ENCODE measurements around the gene GALP.

The GALP gene

DNA sequence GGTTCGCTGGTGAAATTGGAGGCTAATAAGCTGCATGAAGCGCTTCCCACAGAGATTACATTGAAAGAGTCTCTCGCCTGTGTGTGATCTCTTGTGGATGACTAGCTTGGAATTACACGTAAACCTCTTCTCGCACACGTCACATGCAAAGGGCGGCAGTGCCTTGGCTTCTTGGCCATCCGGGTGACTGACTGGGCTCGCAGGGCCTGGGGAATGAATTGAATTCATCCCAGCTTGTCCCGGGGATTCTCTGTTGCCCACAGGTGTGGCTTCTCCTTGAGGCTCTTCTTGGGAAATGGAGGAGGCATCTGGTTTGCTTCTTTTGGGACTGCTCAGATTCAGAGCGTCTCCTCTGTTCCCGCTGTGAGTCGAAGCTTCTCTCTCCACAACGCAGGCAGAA, 46.0 kb downstream of the GALP start:
- no peak overlapping the region for H3K4me2 ChIP-seq (ENCODE audit: low read depth, low read length, poor library complexity, severe bottlenecking)
- no peaks in the 10 kb centered on the region for H3K9me3 ChIP-seq (ENCODE audit: insufficient read depth, low read length)
- no peak overlapping the region for H3K9ac ChIP-seq (ENCODE audit: low read length)
- TF ChIP-seq EZH2phosphoT487 (conservative IDR thresholded peaks at IDR 0.05; ENCODE audit: low read length), result no peak
- TF ChIP-seq, protein P1, sequence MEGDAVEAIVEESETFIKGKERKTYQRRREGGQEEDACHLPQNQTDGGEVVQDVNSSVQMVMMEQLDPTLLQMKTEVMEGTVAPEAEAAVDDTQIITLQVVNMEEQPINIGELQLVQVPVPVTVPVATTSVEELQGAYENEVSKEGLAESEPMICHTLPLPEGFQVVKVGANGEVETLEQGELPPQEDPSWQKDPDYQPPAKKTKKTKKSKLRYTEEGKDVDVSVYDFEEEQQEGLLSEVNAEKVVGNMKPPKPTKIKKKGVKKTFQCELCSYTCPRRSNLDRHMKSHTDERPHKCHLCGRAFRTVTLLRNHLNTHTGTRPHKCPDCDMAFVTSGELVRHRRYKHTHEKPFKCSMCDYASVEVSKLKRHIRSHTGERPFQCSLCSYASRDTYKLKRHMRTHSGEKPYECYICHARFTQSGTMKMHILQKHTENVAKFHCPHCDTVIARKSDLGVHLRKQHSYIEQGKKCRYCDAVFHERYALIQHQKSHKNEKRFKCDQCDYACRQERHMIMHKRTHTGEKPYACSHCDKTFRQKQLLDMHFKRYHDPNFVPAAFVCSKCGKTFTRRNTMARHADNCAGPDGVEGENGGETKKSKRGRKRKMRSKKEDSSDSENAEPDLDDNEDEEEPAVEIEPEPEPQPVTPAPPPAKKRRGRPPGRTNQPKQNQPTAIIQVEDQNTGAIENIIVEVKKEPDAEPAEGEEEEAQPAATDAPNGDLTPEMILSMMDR (IDR thresholded peaks at IDR 0.05; ENCODE audit: insufficient read depth, low read length, poor library complexity, severe bottlenecking), result no peak
- no peak overlapping the region for H2AFZ ChIP-seq (ENCODE audit: low read depth, low read length, severe bottlenecking)
- no peaks in the 10 kb centered on the region for H3F3A ChIP-seq (ENCODE audit: insufficient read depth)
- H4K20me1 ChIP-seq (ENCODE audit: low read depth, low read length), result no peaks in the 10 kb centered on the region
- no peaks in the 10 kb centered on the region for H3K9me2 ChIP-seq (replicated peaks; ENCODE audit: insufficient read depth, low read length)
- H3K4me3 ChIP-seq (ENCODE audit: insufficient read depth, low read length, poor library complexity, severe bottlenecking), result no peak overlapping the region
- no peaks in the 10 kb centered on the region for H3K79me2 ChIP-seq (ENCODE audit: insufficient read depth, low read length)
- H3K36me3 ChIP-seq (ENCODE audit: low read length), result no peaks in the 10 kb centered on the region
- no peak overlapping the region for H3K27ac ChIP-seq (ENCODE audit: low read depth, low read length)
- H3K27me3 ChIP-seq (ENCODE audit: low read length), result no peaks in the 10 kb centered on the region

DNA sequence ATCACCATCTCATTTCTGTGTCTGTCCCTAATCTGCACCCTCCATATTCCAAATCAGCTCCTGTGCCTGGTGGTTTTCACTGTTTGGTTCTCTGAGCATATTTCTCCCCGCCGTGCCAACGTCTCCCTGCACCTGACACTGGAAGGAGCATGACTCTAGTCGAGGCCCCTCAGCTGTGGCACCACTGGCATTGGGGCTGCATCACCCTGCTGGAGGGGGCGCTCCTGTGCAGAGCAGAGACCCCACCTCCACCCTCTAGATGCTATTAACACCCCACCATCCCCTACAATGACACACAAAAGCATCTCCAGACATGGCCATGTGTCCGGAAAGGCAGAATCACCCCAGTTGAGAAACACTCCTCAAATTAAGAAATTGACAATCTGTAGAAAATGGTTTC, 47.1 kb downstream of the GALP start:
- Histone ChIP-seq H3K4me3 (ENCODE audit: insufficient read depth, low read length, poor library complexity, severe bottlenecking) (no peak overlapping the region), H4K20me1 (ENCODE audit: low read depth, low read length) (no peaks in the 10 kb centered on the region), H3K4me2 (ENCODE audit: low read depth, low read length, poor library complexity, severe bottlenecking) (no peak overlapping the region), H3K79me2 (ENCODE audit: insufficient read depth, low read length) (no peaks in the 10 kb centered on the region), H3K9me2 (replicated peaks; ENCODE audit: insufficient read depth, low read length) (no peaks in the 10 kb centered on the region), H3K9me3 (ENCODE audit: insufficient read depth, low read length) (no peaks in the 10 kb centered on the region), H3K36me3 (ENCODE audit: low read length) (no peaks in the 10 kb centered on the region), H3K27me3 (ENCODE audit: low read length) (no peaks in the 10 kb centered on the region), H2AFZ (ENCODE audit: low read depth, low read length, severe bottlenecking) (no peak overlapping the region), H3K9ac (ENCODE audit: low read length) (no peak overlapping the region), H3K27ac (ENCODE audit: low read depth, low read length) (no peak overlapping the region), H3F3A (ENCODE audit: insufficient read depth) (no peaks in the 10 kb centered on the region)
- TF ChIP-seq, protein P1 (IDR thresholded peaks at IDR 0.05; ENCODE audit: insufficient read depth, low read length, poor library complexity, severe bottlenecking), result no peak
- TF ChIP-seq EZH2phosphoT487 (conservative IDR thresholded peaks at IDR 0.05; ENCODE audit: low read length), result no peak

- no peaks in the 10 kb centered on the region for H4K20me1 ChIP-seq (ENCODE audit: low read depth, low read length)
- no peaks in the 10 kb centered on the region for H3K9me3 ChIP-seq (ENCODE audit: insufficient read depth, low read length)
- no peak overlapping the region for H3K27ac ChIP-seq (ENCODE audit: low read depth, low read length)
- no peaks in the 10 kb centered on the region for H3K9me2 ChIP-seq (replicated peaks; ENCODE audit: insufficient read depth, low read length)
- H2AFZ ChIP-seq (ENCODE audit: low read depth, low read length, severe bottlenecking), result no peak overlapping the region
- H3K36me3 ChIP-seq (ENCODE audit: low read length), result no peaks in the 10 kb centered on the region
- no peak overlapping the region for H3K4me3 ChIP-seq (ENCODE audit: insufficient read depth, low read length, poor library complexity, severe bottlenecking)
- no peak overlapping the region for H3K9ac ChIP-seq (ENCODE audit: low read length)
- no peak overlapping the region for H3K4me2 ChIP-seq (ENCODE audit: low read depth, low read length, poor library complexity, severe bottlenecking)
- no peaks in the 10 kb centered on the region for H3F3A ChIP-seq (ENCODE audit: insufficient read depth)
- TF ChIP-seq EZH2phosphoT487 (conservative IDR thresholded peaks at IDR 0.05; ENCODE audit: low read length), result no peak
- TF ChIP-seq, protein P1 (IDR thresholded peaks at IDR 0.05; ENCODE audit: insufficient read depth, low read length, poor library complexity, severe bottlenecking), result no peak
- H3K27me3 ChIP-seq (ENCODE audit: low read length), result no peaks in the 10 kb centered on the region
- no peaks in the 10 kb centered on the region for H3K79me2 ChIP-seq (ENCODE audit: insufficient read depth, low read length)
These were observed 47.7 kb downstream of the GALP start for GRCh38 chr19:56223481-56223880.

Data from SU-DHL-6 (cell line).